HUES6 (cell line): ENCODE measurements around the gene MTO1.
"Not testable (repeated sequence)": the region's sequence is repeated elsewhere in the genome, so short reads cannot be mapped to it uniquely, and the experiment has no call there.

ENCODE experiments used
- H3K27ac ChIP-seq: 2 replicates; pipeline ENCODE4 v1.7.0; 2013; ENCODE audit warnings: low read depth, mild to moderate bottlenecking, low read length, inconsistent platforms
- H3K27me3 ChIP-seq: 2 replicates; pipeline ENCODE4 v1.6.1; 2013; ENCODE audit warnings: low read length; ENCODE audit not compliant: control insufficient read depth, insufficient read depth
- H3K36me3 ChIP-seq: 2 replicates; pipeline ENCODE4 v1.6.1; 2013; ENCODE audit warnings: low read length; ENCODE audit not compliant: control insufficient read depth, insufficient read depth
- H3K4me1 ChIP-seq: 2 replicates; pipeline ENCODE4 v1.6.1; 2013; ENCODE audit warnings: low read length; ENCODE audit not compliant: control insufficient read depth, insufficient read depth
- H3K4me3 ChIP-seq: 2 replicates; pipeline ENCODE4 v1.5.1; 2013; ENCODE audit warnings: low read depth, low read length
- H3K9ac ChIP-seq: one replicate; pipeline ENCODE4 v1.6.1; 2013; ENCODE audit warnings: mild to moderate bottlenecking, low read length
- H3K9me3 ChIP-seq: 2 replicates; pipeline ENCODE4 v1.6.1; 2013; ENCODE audit warnings: low read depth, low read length; ENCODE audit not compliant: control insufficient read depth, insufficient read depth

The MTO1 gene

GRCh38 chr6:73505142-73505541, 43.6 kb downstream of the MTO1 start:
- H3K27ac ChIP-seq = no peak overlapping the region
- no peaks in the 10 kb centered on the region for H3K27me3 ChIP-seq
- H3K9me3 ChIP-seq = no peaks in the 10 kb centered on the region
- H3K4me1 ChIP-seq = no peaks in the 10 kb centered on the region
- peaks cover 22% of the 10 kb centered on the region for H3K36me3 ChIP-seq
- H3K4me3 ChIP-seq = no peak overlapping the region
- no peak overlapping the region for H3K9ac ChIP-seq

GRCh38 chr6:73505705-73506104, 44.2 kb downstream of the MTO1 start:
- peaks cover 17% of the 10 kb centered on the region for H3K36me3 ChIP-seq
- not testable (repeated sequence) for H3K27ac ChIP-seq, H3K4me3 ChIP-seq, H3K4me1 ChIP-seq, H3K27me3 ChIP-seq, H3K9ac ChIP-seq, H3K9me3 ChIP-seq

DNA sequence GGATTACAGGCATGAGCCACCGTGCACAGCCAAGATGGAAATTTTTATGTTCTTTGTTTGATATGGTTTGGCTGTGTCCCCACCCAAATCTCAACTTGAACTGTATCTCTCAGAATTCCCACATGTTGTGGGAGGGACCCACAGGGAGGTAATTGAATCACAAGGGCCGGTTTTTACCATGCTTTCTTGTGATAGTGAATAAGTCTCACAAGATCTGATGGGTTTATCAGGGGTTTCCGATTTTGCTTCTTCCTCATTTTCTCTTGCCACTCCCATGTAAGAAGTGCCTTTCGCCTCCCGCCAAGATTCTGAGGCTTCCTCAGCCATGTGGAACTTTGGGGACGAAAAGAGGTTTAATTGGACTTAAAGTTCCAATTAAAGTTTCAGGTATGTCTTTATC, 44.7 kb downstream of the MTO1 start:
- H3K27ac ChIP-seq = no peak overlapping the region

DNA sequence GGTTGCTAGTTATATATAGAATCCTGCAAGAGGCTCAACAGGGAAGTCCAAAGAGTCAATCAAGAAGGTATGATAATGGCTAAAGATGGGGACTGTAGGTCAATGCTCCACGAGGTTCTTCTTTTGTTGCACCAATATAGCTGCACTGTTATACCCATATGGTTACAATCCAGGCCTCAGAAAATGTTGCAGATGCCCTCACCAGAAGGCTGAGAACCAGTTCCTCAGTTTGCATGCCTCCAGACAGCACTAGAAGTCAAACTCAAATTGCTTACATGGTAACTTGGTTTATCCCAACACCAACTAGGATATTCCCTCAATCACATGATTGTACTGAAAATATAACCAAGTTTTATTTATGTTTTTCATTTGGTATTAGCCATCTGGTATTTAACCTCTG, 47.2 kb downstream of the MTO1 start:
- Histone ChIP-seq H3K9ac (no peak overlapping the region), H3K9me3 (no peaks in the 10 kb centered on the region), H3K4me3 (no peak overlapping the region), H3K4me1 (no peaks in the 10 kb centered on the region), H3K27ac (no peak overlapping the region), H3K27me3 (no peaks in the 10 kb centered on the region), H3K36me3 (peaks cover 5% of the 10 kb centered on the region)

More for the DNA sequence above, 44.7 kb downstream of the MTO1 start:
- Histone ChIP-seq H3K4me3 (no peak overlapping the region), H3K27me3 (no peaks in the 10 kb centered on the region), H3K9me3 (no peaks in the 10 kb centered on the region), H3K9ac (no peak overlapping the region), H3K36me3 (peaks cover 11% of the 10 kb centered on the region), H3K4me1 (no peaks in the 10 kb centered on the region)

DNA sequence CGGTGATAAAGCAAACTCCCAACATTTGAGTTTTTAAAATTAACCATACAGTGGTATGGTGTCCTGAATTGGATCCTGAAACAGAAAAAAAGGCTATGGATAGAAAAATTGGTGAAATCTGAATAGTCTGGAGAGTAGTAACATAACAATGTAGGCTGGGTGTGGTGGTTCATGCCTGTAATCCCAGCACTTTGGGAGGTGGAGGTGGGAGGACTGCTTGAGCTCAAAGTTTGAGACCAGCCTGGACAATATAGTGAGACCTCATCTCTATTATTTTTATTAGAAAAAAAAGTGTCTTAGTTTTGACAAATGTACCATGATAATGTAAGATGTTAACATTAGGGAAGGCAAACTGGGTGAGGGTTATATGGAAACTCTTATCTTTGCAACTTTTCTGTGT, 48.3 kb downstream of the MTO1 start:
- Histone ChIP-seq H3K27ac (no peak overlapping the region), H3K9ac (no peak overlapping the region), H3K36me3 (peaks cover 1% of the 10 kb centered on the region; the same call in 1 of the 2 replicates), H3K4me1 (no peaks in the 10 kb centered on the region), H3K27me3 (no peaks in the 10 kb centered on the region), H3K4me3 (no peak overlapping the region), H3K9me3 (no peaks in the 10 kb centered on the region)

GRCh38 chr6:73511796-73512195, 50.3 kb downstream of the MTO1 start:
- Histone ChIP-seq H3K36me3 (peaks cover 21% of the 10 kb centered on the region), H3K4me1 (no peaks in the 10 kb centered on the region), H3K27ac (no peak overlapping the region)

DNA sequence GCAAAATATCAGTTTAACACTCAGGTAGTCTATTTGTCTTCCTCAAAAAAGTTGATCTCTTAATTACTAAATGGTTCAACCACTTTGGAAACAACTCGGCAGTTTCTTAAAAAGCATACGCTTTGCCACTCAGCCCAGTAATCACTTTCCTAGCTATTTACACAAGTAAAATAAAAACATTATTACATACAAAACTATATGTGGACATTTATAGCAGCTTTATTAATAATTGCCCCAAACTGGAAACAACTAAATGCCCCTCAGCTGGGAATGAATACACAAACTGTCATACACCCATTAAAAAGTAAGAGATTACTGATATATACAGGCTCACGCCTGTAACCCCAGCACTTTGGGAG, 51.9 kb downstream of the MTO1 start:
- H3K4me1 ChIP-seq = no peaks in the 10 kb centered on the region
- peaks cover 35% of the 10 kb centered on the region for H3K36me3 ChIP-seq
- H3K27ac ChIP-seq = no peak overlapping the region
- H3K9me3 ChIP-seq = no peaks in the 10 kb centered on the region
- H3K27me3 ChIP-seq = no peaks in the 10 kb centered on the region
- H3K4me3 ChIP-seq = no peak overlapping the region
- no peak overlapping the region for H3K9ac ChIP-seq

More at GRCh38 chr6:73511796-73512195, 50.3 kb downstream of the MTO1 start:
- Histone ChIP-seq H3K4me3 (no peak overlapping the region), H3K9me3 (no peaks in the 10 kb centered on the region), H3K9ac (no peak overlapping the region), H3K27me3 (no peaks in the 10 kb centered on the region)

- no peaks in the 10 kb centered on the region for H3K4me1 ChIP-seq
- H3K27ac ChIP-seq = no peak overlapping the region
- no peaks in the 10 kb centered on the region for H3K27me3 ChIP-seq
- H3K4me3 ChIP-seq = no peak overlapping the region
- no peaks in the 10 kb centered on the region for H3K9me3 ChIP-seq
- peaks cover 48% of the 10 kb centered on the region for H3K36me3 ChIP-seq
- H3K9ac ChIP-seq = no peak overlapping the region
Measured at GRCh38 chr6:73514746-73515110, 53.2 kb downstream of the MTO1 start.

GRCh38 chr6:73515204-73515655, 53.7 kb downstream of the MTO1 start:
- Histone ChIP-seq H3K27ac (0 out of 2 replicates have a peak overlapping the region, but pooled peaks have one; percentile 11), H3K36me3 (peaks cover 53% of the 10 kb centered on the region), H3K4me1 (no peaks in the 10 kb centered on the region), H3K4me3 (no peak overlapping the region), H3K9me3 (no peaks in the 10 kb centered on the region), H3K9ac (no peak overlapping the region), H3K27me3 (no peaks in the 10 kb centered on the region)

GRCh38 chr6:73516514-73517489, 55.3 kb downstream of the MTO1 start:
- Histone ChIP-seq H3K9ac (peak overlapping the region; percentile 47), H3K9me3 (no peaks in the 10 kb centered on the region), H3K36me3 (peaks cover 58% of the 10 kb centered on the region), H3K27ac (peak overlapping the region; percentile 20; the same call in 1 of the 2 replicates), H3K27me3 (no peaks in the 10 kb centered on the region), H3K4me3 (peak overlapping the region; percentile 10; the same call in 1 of the 2 replicates), H3K4me1 (0 out of 2 replicates have a peak, but pooled peaks cover under 1% of the 10 kb centered on the region)
